HepG2 (cell line): ENCODE measurements around the gene TTLL4. TPM values are rescaled to one million over a fixed set of nuclear protein-coding genes. Genes with fewer than 3 reads are reported as not detected.

Experiments
- AHR ChIP-seq: IDR thresholded peaks from 2 replicates; pipeline ENCODE4 v1.6.1; 2018; ENCODE audit warnings: missing genetic modification reagents, missing compliant biosample characterization
- GPBP1L1 ChIP-seq: sonication (generic); formaldehyde crosslinking; IDR thresholded peaks from 2 replicates; pipeline ENCODE4 v1.5.0; 2020; ENCODE audit warnings: mild to moderate bottlenecking, missing genetic modification reagents
- HNRNPK ChIP-seq: fragments of 200-400 bp; formaldehyde crosslinking; IDR thresholded peaks from 2 replicates; pipeline ENCODE4 v1.6.1; 2018; ENCODE audit warnings: low read length, low read depth, moderate library complexity, mild to moderate bottlenecking; ENCODE audit not compliant: poor library complexity, severe bottlenecking
- RBFOX2 ChIP-seq: fragments of 200-400 bp; formaldehyde crosslinking; IDR thresholded peaks from 2 replicates; pipeline ENCODE4 v1.6.1; 2017; ENCODE audit warnings: low read depth, mild to moderate bottlenecking, low read length
- ZBTB26 ChIP-seq: IDR thresholded peaks from 2 replicates; pipeline ENCODE4 v1.6.1; 2016; ENCODE audit warnings: missing compliant biosample characterization, missing genetic modification reagents, borderline replicate concordance
- ZBTB8A ChIP-seq: sonication (generic); formaldehyde crosslinking; IDR thresholded peaks from 2 replicates; pipeline ENCODE4 v1.4.0; 2020; ENCODE audit warnings: mild to moderate bottlenecking, low read depth, missing genetic modification reagents, borderline replicate concordance
- ZSCAN12 ChIP-seq: sonication (generic); formaldehyde crosslinking; IDR thresholded peaks from 2 replicates; pipeline ENCODE4 v1.9.0; 2021; ENCODE audit warnings: mild to moderate bottlenecking, missing genetic modification reagents
- polyA plus RNA-seq, 8 experiments: library from polyadenylated mRNA; depleted of rRNA in 3 of 8; stranded (reverse) in 7 of 8; unstranded in 1 of 8; fragments of >200 nt; fragmentation: Illumina TruSeq in 4 of 8; extraction: Trizol in 4 of 8; gene quantifications; 2 replicates each; pipeline versions ENCODE4 v1.2.1 to v1.2.3, GENCODE V29; 2011 to 2016; ENCODE audit warnings: low read depth in 4 of 8, missing spikeins in 1 of 8, mixed read lengths in 1 of 8; ENCODE audit not compliant: insufficient read depth in 1 of 8
- total RNA-seq, 5 experiments: library from RNA; depleted of rRNA; stranded (reverse); fragments of >200 nt; fragmentation: Illumina TruSeq; extraction: Trizol; gene quantifications; 2 replicates each; pipeline ENCODE4 v1.2.3, GENCODE V29; 2016; ENCODE audit warnings: low read depth in 1 of 5
- TF ChIP-seq, protein P1 (sequence below): sonication (generic); formaldehyde crosslinking; IDR thresholded peaks from 2 replicates; pipeline ENCODE4 v1.4.0; 2020; ENCODE audit warnings: missing genetic modification reagents
- TF ChIP-seq, protein P2 (sequence below): sonication (generic); formaldehyde crosslinking; IDR thresholded peaks from 2 replicates; pipeline ENCODE4 v1.9.0; 2021; ENCODE audit warnings: missing genetic modification reagents, mild to moderate bottlenecking, borderline replicate concordance
- TF ChIP-seq, protein P3 (sequence below): sonication (generic); formaldehyde crosslinking; IDR thresholded peaks from 2 replicates; pipeline ENCODE4 v1.4.0; 2020; ENCODE audit warnings: missing genetic modification reagents, mild to moderate bottlenecking, borderline replicate concordance

The TTLL4 gene
- total and polyA plus RNA-seq, 2 of the 13 experiments (the other 11 are each of a cell fraction or from before 2014, with no cell fraction given), result 77.5 to 84.6 TPM

DNA sequence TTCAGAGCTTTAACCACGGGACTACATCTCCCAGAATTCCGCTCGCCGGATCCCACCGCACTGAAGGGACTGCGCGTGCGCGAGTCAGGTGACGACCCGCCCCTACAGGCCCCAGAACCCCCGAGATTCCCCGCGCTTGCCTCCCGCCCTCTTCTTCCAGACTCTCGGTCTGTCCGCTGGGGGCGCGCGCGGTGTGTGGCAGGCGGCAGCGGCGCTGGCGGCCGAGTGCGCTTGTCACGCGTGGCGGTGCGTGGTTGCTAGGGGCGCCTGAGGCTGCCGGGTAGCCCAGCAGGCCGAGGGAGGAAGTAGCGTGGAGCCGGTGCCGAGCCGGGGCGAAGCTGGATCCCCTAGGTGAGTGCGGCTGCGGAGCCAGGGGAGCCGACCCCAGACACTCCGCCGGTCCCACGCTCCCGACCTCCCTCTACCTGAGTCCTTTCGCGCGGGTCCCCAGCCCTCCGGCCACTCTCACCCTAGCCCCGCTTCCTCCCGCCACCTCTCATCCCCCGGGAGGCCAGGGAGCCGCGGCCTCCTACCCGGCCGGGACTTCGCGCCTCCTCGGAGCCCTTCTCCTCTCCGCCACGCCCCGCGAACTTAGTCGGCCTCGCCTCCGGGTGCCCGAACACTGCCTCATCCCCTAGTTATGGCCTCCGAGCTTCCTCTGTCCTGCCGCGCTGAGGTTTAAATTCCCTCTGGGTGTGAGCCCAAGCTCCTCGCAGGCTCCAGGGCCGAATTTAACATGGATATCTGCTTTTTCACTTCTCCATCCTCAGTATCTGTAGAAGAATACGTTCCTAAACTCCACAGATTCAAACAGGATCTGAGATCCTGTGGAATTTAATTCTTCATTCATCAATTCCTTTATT, at the start of gene TTLL4 (continued):
- TF ChIP-seq, protein P1, sequence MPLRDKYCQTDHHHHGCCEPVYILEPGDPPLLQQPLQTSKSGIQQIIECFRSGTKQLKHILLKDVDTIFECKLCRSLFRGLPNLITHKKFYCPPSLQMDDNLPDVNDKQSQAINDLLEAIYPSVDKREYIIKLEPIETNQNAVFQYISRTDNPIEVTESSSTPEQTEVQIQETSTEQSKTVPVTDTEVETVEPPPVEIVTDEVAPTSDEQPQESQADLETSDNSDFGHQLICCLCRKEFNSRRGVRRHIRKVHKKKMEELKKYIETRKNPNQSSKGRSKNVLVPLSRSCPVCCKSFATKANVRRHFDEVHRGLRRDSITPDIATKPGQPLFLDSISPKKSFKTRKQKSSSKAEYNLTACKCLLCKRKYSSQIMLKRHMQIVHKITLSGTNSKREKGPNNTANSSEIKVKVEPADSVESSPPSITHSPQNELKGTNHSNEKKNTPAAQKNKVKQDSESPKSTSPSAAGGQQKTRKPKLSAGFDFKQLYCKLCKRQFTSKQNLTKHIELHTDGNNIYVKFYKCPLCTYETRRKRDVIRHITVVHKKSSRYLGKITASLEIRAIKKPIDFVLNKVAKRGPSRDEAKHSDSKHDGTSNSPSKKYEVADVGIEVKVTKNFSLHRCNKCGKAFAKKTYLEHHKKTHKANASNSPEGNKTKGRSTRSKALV (CRISPR knock-in tag), result peak; percentile 95
- TF ChIP-seq ZSCAN12 (CRISPR knock-in tag) (peak; percentile 72; the same call in 1 of the 2 replicates), ZBTB8A (CRISPR knock-in tag) (peak; percentile 58; the same call in 1 of the 2 replicates), RBFOX2 (peak; percentile 97), HNRNPK (peak; percentile 85), GPBP1L1 (CRISPR knock-in tag) (no peak), ZBTB26 (CRISPR knock-in tag) (peak; percentile 81), AHR (CRISPR knock-in tag) (peak; percentile 68)
- TF ChIP-seq, protein P2, sequence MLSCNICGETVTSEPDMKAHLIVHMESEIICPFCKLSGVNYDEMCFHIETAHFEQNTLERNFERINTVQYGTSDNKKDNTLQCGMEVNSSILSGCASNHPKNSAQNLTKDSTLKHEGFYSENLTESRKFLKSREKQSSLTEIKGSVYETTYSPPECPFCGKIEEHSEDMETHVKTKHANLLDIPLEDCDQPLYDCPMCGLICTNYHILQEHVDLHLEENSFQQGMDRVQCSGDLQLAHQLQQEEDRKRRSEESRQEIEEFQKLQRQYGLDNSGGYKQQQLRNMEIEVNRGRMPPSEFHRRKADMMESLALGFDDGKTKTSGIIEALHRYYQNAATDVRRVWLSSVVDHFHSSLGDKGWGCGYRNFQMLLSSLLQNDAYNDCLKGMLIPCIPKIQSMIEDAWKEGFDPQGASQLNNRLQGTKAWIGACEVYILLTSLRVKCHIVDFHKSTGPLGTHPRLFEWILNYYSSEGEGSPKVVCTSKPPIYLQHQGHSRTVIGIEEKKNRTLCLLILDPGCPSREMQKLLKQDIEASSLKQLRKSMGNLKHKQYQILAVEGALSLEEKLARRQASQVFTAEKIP (CRISPR knock-in tag), result no peak
- TF ChIP-seq, protein P3, sequence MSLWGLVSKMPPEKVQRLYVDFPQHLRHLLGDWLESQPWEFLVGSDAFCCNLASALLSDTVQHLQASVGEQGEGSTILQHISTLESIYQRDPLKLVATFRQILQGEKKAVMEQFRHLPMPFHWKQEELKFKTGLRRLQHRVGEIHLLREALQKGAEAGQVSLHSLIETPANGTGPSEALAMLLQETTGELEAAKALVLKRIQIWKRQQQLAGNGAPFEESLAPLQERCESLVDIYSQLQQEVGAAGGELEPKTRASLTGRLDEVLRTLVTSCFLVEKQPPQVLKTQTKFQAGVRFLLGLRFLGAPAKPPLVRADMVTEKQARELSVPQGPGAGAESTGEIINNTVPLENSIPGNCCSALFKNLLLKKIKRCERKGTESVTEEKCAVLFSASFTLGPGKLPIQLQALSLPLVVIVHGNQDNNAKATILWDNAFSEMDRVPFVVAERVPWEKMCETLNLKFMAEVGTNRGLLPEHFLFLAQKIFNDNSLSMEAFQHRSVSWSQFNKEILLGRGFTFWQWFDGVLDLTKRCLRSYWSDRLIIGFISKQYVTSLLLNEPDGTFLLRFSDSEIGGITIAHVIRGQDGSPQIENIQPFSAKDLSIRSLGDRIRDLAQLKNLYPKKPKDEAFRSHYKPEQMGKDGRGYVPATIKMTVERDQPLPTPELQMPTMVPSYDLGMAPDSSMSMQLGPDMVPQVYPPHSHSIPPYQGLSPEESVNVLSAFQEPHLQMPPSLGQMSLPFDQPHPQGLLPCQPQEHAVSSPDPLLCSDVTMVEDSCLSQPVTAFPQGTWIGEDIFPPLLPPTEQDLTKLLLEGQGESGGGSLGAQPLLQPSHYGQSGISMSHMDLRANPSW (CRISPR knock-in tag), result peak; percentile 72; the same call in 1 of the 2 replicates
